Measurements from ENCODE around the gene SLC2A6. TPM values are rescaled to one million over a fixed set of nuclear protein-coding genes. Genes with fewer than 3 reads are reported as not detected.

The SLC2A6 gene
- total RNA-seq, 1 donor from 2014 or later: 10.5 TPM

DNA sequence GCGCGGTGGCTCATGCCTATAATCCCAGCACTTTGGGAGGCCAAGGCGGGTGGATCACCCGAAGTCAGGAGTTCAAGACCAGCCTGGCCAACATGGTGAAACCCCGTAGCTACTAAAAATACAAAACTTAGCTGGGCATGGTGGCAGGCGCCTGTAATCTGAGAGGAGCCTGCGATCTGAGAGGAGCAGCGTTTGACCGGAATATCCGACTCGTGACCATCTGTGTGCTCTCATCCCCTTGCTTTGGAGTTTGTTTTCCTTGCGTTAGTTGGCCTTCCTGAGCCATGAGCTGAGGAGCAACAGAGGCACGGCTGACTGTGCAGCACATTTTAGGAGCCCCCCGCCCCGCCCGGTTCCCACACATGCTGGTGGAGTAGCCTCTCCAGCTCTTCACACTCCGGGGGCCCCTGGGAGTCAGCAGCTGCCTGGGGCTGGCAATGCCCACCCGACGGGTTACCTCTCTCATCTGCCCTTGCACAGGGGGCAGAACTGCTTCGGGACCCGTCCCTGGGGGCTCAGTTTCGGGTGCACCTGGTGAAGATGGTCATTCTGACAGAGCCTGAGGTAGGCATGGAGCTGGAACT, 53.8 kb downstream of the SLC2A6 start:
- intact Hi-C loops (cut with DNase I): no loop called here

DNA sequence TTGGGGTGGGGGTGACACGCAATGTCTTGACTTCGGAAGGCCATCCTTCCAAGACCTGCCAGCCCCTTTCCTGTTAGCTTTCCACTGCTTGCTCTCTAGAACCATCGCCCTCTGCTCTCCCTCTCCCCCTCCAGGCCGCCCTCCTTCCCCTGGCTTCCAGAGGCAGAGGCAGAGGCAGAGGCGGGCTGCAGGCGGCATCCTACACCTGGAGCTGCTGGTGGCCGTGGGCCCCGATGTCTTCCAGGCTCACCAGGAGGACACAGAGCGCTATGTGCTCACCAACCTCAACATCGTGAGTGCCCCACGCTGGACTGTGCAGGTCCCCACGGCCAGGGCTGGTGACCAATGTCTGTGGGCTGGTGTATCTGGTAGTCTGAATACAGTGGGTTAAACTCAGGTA, 54.7 kb downstream of the SLC2A6 start:
- ATAC-seq: no peak
- Histone ChIP-seq H3K4me3 (no peak overlapping the region), H3K4me1 (no peaks in the 10 kb centered on the region), H3K27me3 (ENCODE audit: low read depth) (peaks cover 22% of the 10 kb centered on the region), H3K9me3 (no peaks in the 10 kb centered on the region), H3K36me3 (no peaks in the 10 kb centered on the region), H3K27ac (no peak overlapping the region)
- intact Hi-C loops (cut with DNase I): no loop called here
- TF ChIP-seq, protein P1, sequence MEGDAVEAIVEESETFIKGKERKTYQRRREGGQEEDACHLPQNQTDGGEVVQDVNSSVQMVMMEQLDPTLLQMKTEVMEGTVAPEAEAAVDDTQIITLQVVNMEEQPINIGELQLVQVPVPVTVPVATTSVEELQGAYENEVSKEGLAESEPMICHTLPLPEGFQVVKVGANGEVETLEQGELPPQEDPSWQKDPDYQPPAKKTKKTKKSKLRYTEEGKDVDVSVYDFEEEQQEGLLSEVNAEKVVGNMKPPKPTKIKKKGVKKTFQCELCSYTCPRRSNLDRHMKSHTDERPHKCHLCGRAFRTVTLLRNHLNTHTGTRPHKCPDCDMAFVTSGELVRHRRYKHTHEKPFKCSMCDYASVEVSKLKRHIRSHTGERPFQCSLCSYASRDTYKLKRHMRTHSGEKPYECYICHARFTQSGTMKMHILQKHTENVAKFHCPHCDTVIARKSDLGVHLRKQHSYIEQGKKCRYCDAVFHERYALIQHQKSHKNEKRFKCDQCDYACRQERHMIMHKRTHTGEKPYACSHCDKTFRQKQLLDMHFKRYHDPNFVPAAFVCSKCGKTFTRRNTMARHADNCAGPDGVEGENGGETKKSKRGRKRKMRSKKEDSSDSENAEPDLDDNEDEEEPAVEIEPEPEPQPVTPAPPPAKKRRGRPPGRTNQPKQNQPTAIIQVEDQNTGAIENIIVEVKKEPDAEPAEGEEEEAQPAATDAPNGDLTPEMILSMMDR (IDR thresholded peaks at IDR 0.05): no peak
- no peak for DNase-seq

More for the DNA sequence above, 53.8 kb downstream of the SLC2A6 start:
- ATAC-seq: no peak
- TF ChIP-seq, protein P1 (IDR thresholded peaks at IDR 0.05): no peak
- no peak for DNase-seq
- Histone ChIP-seq H3K27me3 (ENCODE audit: low read depth) (peaks cover 22% of the 10 kb centered on the region), H3K27ac (no peak overlapping the region), H3K9me3 (no peaks in the 10 kb centered on the region), H3K4me3 (no peak overlapping the region), H3K4me1 (no peaks in the 10 kb centered on the region), H3K36me3 (no peaks in the 10 kb centered on the region)

DNA sequence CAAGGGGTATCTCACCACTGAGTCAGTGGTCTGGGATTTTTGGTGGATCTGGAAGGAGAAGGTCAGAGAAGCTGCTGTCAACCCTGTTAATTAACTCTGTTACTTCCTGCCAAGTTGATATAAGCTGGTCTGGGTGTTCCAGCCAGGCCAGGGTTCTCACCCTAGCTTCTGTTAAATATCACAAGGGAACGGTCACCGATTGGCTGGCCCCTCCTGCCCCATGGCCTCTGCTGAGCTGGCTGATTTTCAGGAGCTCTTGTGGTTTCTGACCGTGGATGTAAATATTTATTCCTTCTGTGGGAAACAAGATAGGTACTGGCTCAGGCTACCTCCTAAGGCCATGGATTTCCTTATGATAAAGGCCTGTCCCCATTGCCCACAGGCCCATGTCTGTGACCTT, 55.7 kb downstream of the SLC2A6 start:
- no peaks in the 10 kb centered on the region for H3K36me3 ChIP-seq
- ATAC-seq (no peak), DNase-seq (no peak)
- TF ChIP-seq, protein P1 (IDR thresholded peaks at IDR 0.05): no peak
- H3K27ac ChIP-seq: no peak overlapping the region
- no peaks in the 10 kb centered on the region for H3K9me3 ChIP-seq
- intact Hi-C loops (cut with DNase I): no loop called here
- H3K4me1 ChIP-seq: peaks cover 5% of the 10 kb centered on the region
- H3K4me3 ChIP-seq: no peak overlapping the region
- peaks cover 17% of the 10 kb centered on the region for H3K27me3 ChIP-seq (ENCODE audit: low read depth)

DNA sequence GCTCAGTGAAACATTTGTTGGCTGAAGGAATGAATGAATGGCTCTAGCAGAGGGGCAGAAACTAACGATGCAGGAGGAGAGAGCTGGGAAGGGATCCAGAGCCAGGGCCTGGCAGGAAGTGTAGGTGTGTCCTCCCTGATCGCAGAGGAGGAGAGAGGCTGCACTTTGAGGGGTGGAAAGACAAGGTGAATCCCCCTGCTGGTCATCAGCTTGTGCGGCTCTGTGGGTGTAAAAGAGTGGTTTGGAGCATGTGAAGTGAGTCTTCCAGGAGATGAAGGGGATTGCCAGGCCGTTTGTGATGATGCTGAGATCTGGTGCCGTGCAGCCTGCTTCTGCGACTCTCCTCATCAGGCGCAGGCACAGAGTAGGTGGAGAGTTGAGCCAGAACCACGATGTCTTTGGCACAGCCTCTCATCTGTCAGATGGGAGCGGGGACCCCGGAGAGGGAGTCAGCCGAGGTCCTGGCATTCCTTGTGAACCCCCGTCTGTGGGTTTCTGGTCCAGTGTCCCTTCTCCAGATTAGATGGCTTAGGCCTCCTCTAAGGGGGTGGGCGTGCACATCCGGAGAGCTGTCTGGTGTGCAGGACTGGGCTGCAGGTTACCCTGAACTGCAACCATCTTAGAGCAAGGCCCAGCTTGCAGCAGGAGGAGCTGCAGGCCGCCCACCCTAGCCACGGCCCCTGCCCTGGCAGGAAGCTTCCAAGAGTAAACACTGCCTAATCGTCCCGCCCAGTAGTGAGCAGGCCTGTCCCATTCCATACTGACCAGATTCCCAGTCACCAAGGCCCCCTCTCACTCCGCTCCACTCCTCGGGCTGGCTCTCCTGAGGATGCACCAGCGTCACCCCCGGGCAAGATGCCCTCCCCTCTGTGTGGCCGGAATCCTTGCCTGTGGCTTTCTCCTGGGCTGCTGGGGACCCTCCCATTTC, 57.0 kb downstream of the SLC2A6 start, which contains the start of gene ADAMTS13:
ADAMTS13 (plus strand) TSS at position 753 of the 928 bp plus-strand sequence; CDS start at position 830, 77 bp downstream.
- Histone ChIP-seq H3K27ac (no peak within 1 kb of the TSS), H3K9me3 (no peaks in the 10 kb centered on the region), H3K4me1 (peaks cover 9% of the 10 kb centered on the region), H3K36me3 (no peaks in the 10 kb centered on the region), H3K4me3 (no peak within 1 kb of the TSS), H3K27me3 (ENCODE audit: low read depth) (peaks cover 4% of the 10 kb centered on the region)
- intact Hi-C loops (cut with DNase I): no loop called here
- TF ChIP-seq, protein P1 (IDR thresholded peaks at IDR 0.05): no peak
- DNase-seq (no peak), ATAC-seq (no peak)

Other genes with a start within 250 kb of the SLC2A6 start
- gene ABO, start 203.9 kb downstream of the SLC2A6 start, total RNA-seq: 25.0 TPM
- 15.2 TPM for gene SURF6, start 142.9 kb downstream of the SLC2A6 start, total RNA-seq
- gene MED22, start 131.0 kb downstream of the SLC2A6 start, total RNA-seq: 24.4 TPM
- gene RPL7A, start 130.9 kb downstream of the SLC2A6 start, total RNA-seq: 1,397 TPM
- 49.4 TPM for gene SURF1, start 122.6 kb downstream of the SLC2A6 start, total RNA-seq
- 15.2 TPM for gene SURF2, start 122.5 kb downstream of the SLC2A6 start, total RNA-seq
- 126 TPM for gene SURF4, start 103.0 kb downstream of the SLC2A6 start, total RNA-seq
- 1.6 TPM for gene STKLD1, start 102.7 kb downstream of the SLC2A6 start, total RNA-seq
- 20.9 TPM for gene REXO4, start 61.1 kb downstream of the SLC2A6 start, total RNA-seq
- 1.9 TPM for gene ADAMTS13, start 56.7 kb downstream of the SLC2A6 start, total RNA-seq
- gene CACFD1, start 19.1 kb downstream of the SLC2A6 start, total RNA-seq: 34.3 TPM
- gene MYMK, start 45.9 kb upstream of the SLC2A6 start, total RNA-seq: not detected
- gene ADAMTSL2, start 55.6 kb upstream of the SLC2A6 start, total RNA-seq: 10.1 TPM
- gene FAM163B, start 130.3 kb upstream of the SLC2A6 start, total RNA-seq: not detected
- gene DBH, start 157.3 kb upstream of the SLC2A6 start, total RNA-seq: not detected